ENCODE measurements around the gene CDH13.

CDH13 gene

GRCh38 chr16:83037102-83037501, 410.3 kb downstream of the CDH13 start:
- in situ Hi-C loops (cut with HindIII; ENCODE audit: low sequenced_read_pairs) = no loop called here
- DNase-seq (ENCODE audit: low read depth) = no peak
- no peak for TF ChIP-seq CTCF (IDR thresholded peaks at IDR 0.05; ENCODE audit: low read depth, low read length, missing control alignments)
- no peak overlapping the region for H3K4me3 ChIP-seq (ENCODE audit: low read depth, low read length)

GRCh38 chr16:83037884-83038283, 411.1 kb downstream of the CDH13 start:
- H3K4me3 ChIP-seq (ENCODE audit: low read depth, low read length) = no peak overlapping the region
- no peak for DNase-seq (ENCODE audit: low read depth)
- TF ChIP-seq CTCF (IDR thresholded peaks at IDR 0.05; ENCODE audit: low read depth, low read length, missing control alignments) = no peak
- in situ Hi-C loops (cut with HindIII; ENCODE audit: low sequenced_read_pairs) = no loop called here

- no peak for TF ChIP-seq CTCF (IDR thresholded peaks at IDR 0.05; ENCODE audit: low read depth, low read length, missing control alignments)
- in situ Hi-C loops (cut with HindIII; ENCODE audit: low sequenced_read_pairs) = no loop called here
- H3K4me3 ChIP-seq (ENCODE audit: low read depth, low read length) = no peak overlapping the region
- DNase-seq (ENCODE audit: low read depth) = peak; percentile 6
Measured at GRCh38 chr16:83040174-83040573, 413.4 kb downstream of the CDH13 start.

GRCh38 chr16:83044589-83044988, 417.8 kb downstream of the CDH13 start:
- no peak overlapping the region for H3K4me3 ChIP-seq (ENCODE audit: low read depth, low read length)
- no peak for TF ChIP-seq CTCF (IDR thresholded peaks at IDR 0.05; ENCODE audit: low read depth, low read length, missing control alignments)
- in situ Hi-C loops (cut with HindIII; ENCODE audit: low sequenced_read_pairs) = no loop called here
- no peak for DNase-seq (ENCODE audit: low read depth)

GRCh38 chr16:83045790-83046189, 419.0 kb downstream of the CDH13 start:
- no peak overlapping the region for H3K4me3 ChIP-seq (ENCODE audit: low read depth, low read length)
- in situ Hi-C loops (cut with HindIII; ENCODE audit: low sequenced_read_pairs) = no loop called here
- no peak for TF ChIP-seq CTCF (IDR thresholded peaks at IDR 0.05; ENCODE audit: low read depth, low read length, missing control alignments)
- DNase-seq (ENCODE audit: low read depth) = no peak

- no peak overlapping the region for H3K4me3 ChIP-seq (ENCODE audit: low read depth, low read length)
- in situ Hi-C loops (cut with HindIII; ENCODE audit: low sequenced_read_pairs) = no loop called here
- TF ChIP-seq CTCF (IDR thresholded peaks at IDR 0.05; ENCODE audit: low read depth, low read length, missing control alignments) = no peak
Measured at GRCh38 chr16:83046664-83047063, 419.9 kb downstream of the CDH13 start.

GRCh38 chr16:83051451-83051850, 424.7 kb downstream of the CDH13 start:
- in situ Hi-C loops (cut with HindIII; ENCODE audit: low sequenced_read_pairs) = no loop called here
- no peak overlapping the region for H3K4me3 ChIP-seq (ENCODE audit: low read depth, low read length)
- TF ChIP-seq CTCF (IDR thresholded peaks at IDR 0.05; ENCODE audit: low read depth, low read length, missing control alignments) = no peak
- no peak for DNase-seq (ENCODE audit: low read depth)

More at GRCh38 chr16:83046664-83047063, 419.9 kb downstream of the CDH13 start:
- no peak for DNase-seq (ENCODE audit: low read depth)
